Kidney epithelial cell (primary cell): ENCODE results near the gene AGO4. TPM values are rescaled to one million over a fixed set of nuclear protein-coding genes. Genes with fewer than 3 reads are reported as not detected.

Experiments
- DNase-seq: peaks from one replicate; pipeline ENCODE4 v3.0.0-alpha.2; 2010; ENCODE audit warnings: low read depth
- H3K27me3 ChIP-seq: 2 replicates; pipeline ENCODE4 v1.6.0; 2011; ENCODE audit warnings: low read length; ENCODE audit not compliant: control insufficient read depth, insufficient read depth
- H3K36me3 ChIP-seq: 2 replicates; pipeline ENCODE4 v1.5.1; 2011; ENCODE audit warnings: low read length; ENCODE audit not compliant: control insufficient read depth, insufficient read depth
- H3K4me3 ChIP-seq: 2 replicates; pipeline ENCODE4 v1.5.1; 2011; ENCODE audit warnings: low read depth, mild to moderate bottlenecking, control low read depth, low read length
- CTCF ChIP-seq: IDR thresholded peaks from 2 replicates; pipeline ENCODE4 v1.5.1; 2011; ENCODE audit warnings: mild to moderate bottlenecking, moderate library complexity, low read length, control low read depth, inconsistent platforms; ENCODE audit not compliant: insufficient read depth, poor library complexity, severe bottlenecking
- total RNA-seq: library from RNA; depleted of rRNA; stranded (reverse); fragments of >200 nt; gene quantifications from 2 replicates; pipeline ENCODE4 v1.2.3, GENCODE V29; 2015

AGO4 gene
- total RNA-seq, 1 donor from 2014 or later: 14.0 TPM

- peaks cover 2% of the 10 kb centered on the region for H3K36me3 ChIP-seq
- no peaks in the 10 kb centered on the region for H3K27me3 ChIP-seq
- TF ChIP-seq CTCF: no peak
- H3K4me3 ChIP-seq: no peak overlapping the region
- DNase-seq: no peak
Observed at GRCh38 chr1:35894183-35894582, 86.4 kb downstream of the AGO4 start.

GRCh38 chr1:35894656-35895055 is 86.8 kb downstream of the AGO4 start:
- no peak for DNase-seq
- H3K36me3 ChIP-seq: peaks cover 2% of the 10 kb centered on the region
- no peak for TF ChIP-seq CTCF
- H3K27me3 ChIP-seq: no peaks in the 10 kb centered on the region
- no peak overlapping the region for H3K4me3 ChIP-seq

GRCh38 chr1:35899941-35900340 is 92.1 kb downstream of the AGO4 start:
- TF ChIP-seq CTCF: no peak
- DNase-seq: no peak
- H3K36me3 ChIP-seq: peaks cover 2% of the 10 kb centered on the region
- H3K27me3 ChIP-seq: no peaks in the 10 kb centered on the region
- no peak overlapping the region for H3K4me3 ChIP-seq

GRCh38 chr1:35901235-35901634 is 93.4 kb downstream of the AGO4 start:
- TF ChIP-seq CTCF: no peak
- Histone ChIP-seq H3K36me3 (no peaks in the 10 kb centered on the region), H3K4me3 (no peak overlapping the region)

GRCh38 chr1:35902671-35903070 is 94.9 kb downstream of the AGO4 start:
- no peak for TF ChIP-seq CTCF
- H3K36me3 ChIP-seq: no peaks in the 10 kb centered on the region
- H3K27me3 ChIP-seq: no peaks in the 10 kb centered on the region
- no peak for DNase-seq
- no peak overlapping the region for H3K4me3 ChIP-seq

More at GRCh38 chr1:35901235-35901634, 93.4 kb downstream of the AGO4 start:
- H3K27me3 ChIP-seq: no peaks in the 10 kb centered on the region
- DNase-seq: no peak

Other genes with a start within 250 kb of the AGO4 start
- gene TFAP2E, start 234.7 kb upstream of the AGO4 start, total RNA-seq: 0.67 and 0.75 TPM in 2 replicates
- gene PSMB2, start 166.5 kb upstream of the AGO4 start, total RNA-seq: 75.4 and 94.3 TPM in 2 replicates
- 6.0 and 9.2 TPM in 2 replicates for gene C1orf216, start 89.1 kb upstream of the AGO4 start, total RNA-seq
- 3.6 and 4.1 TPM in 2 replicates for gene CLSPN, start 38.0 kb upstream of the AGO4 start, total RNA-seq
- 21.9 and 24.1 TPM in 2 replicates for gene AGO1, start 75.2 kb downstream of the AGO4 start, total RNA-seq
- 9.9 and 10.6 TPM in 2 replicates for gene AGO3, start 123.1 kb downstream of the AGO4 start, total RNA-seq